Stomach (tissue), 4 donors: Measurements from ENCODE around the gene RNF220.

Source experiments
- CTCF ChIP-seq, 7 experiments: fragments of 450-650 bp in 4 of 7; fragments of 200-600 bp in 3 of 7; sonication (generic) in 3 of 7; IDR thresholded peaks; one replicate each; pipeline ENCODE4 v1.5.1; 2016 to 2019; ENCODE audit warnings: antibody characterized with exemption in 7 of 7, control low read depth in 2 of 7, mild to moderate bottlenecking in 1 of 7
- POLR2A ChIP-seq, 4 donors: fragments of 450-650 bp; IDR thresholded peaks; one replicate each; pipeline ENCODE4 v1.6.1; 2016; ENCODE audit warnings: antibody characterized with exemption in 4 of 4, control low read depth in 2 of 4, mild to moderate bottlenecking in 1 of 4, moderate library complexity in 1 of 4
- POLR2AphosphoS5 ChIP-seq, 3 donors: sonication (generic); formaldehyde crosslinking; IDR thresholded peaks; one replicate each; pipeline ENCODE4 v1.6.1; 2016; ENCODE audit warnings: antibody characterized with exemption in 3 of 3

DNA sequence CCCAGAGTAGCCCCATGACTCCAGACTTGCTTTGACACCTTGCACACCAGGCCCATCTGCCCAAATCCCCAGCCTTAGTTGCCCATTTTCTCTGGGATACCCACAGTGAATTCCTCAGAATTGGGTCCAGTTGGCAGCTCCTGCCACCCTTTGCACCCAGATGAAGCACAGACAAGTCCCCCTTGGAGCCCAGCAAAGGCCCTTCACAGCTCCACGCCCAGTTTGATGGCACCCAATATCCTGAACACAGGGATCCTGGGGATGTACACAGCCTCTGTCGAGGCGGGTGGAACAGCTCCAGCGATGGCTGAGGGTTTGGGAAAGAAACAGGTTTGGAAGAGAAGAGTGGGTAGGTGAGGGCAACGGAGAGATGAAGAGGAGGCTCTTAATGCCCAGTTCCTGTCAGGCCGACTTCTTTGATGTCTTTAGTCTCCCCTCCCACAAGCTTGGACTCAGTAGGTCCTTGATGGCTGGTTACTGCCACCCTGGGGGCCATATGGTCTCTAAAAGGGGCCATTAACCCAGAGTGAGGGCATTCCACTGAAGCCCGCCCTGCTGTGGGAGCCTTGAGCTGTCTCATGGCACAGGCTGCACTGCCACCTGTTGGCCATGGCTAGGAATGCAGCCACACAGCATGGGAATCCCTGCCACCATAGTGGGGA lies 247.5 kb downstream of the RNF220 start:
- TF ChIP-seq CTCF (IDR thresholded peaks at IDR 0.05) (peak in 5 of 7 experiments; percentile 86 to 96 (median 92)), POLR2AphosphoS5 (IDR thresholded peaks at IDR 0.05) (peak in 1 of 3 donors; percentile 51), POLR2A (IDR thresholded peaks at IDR 0.05) (no peak)
